WI38 (cell line): Measurements from ENCODE around the gene ABCF2.

Source experiments
- H3K4me3 ChIP-seq: 2 replicates; pipeline ENCODE4 v1.5.1; 2011; ENCODE audit warnings: low read depth, mild to moderate bottlenecking, control low read depth, low read length
- CTCF ChIP-seq: IDR thresholded peaks from 2 replicates; pipeline ENCODE4 v1.5.1; 2012; ENCODE audit warnings: low read depth, mild to moderate bottlenecking, control low read depth, low read length

Gene ABCF2

GRCh38 chr7:151212626-151213025 lies 14.4 kb downstream of the ABCF2 start:
- no peak overlapping the region for H3K4me3 ChIP-seq
- TF ChIP-seq CTCF, result no peak

GRCh38 chr7:151211155-151211772 lies 15.7 kb downstream of the ABCF2 start:
- no peak for TF ChIP-seq CTCF
- no peak overlapping the region for H3K4me3 ChIP-seq

GRCh38 chr7:151210087-151210854 lies 16.7 kb downstream of the ABCF2 start, which contains the start of gene H2BK1:
TSS of gene H2BK1 (minus strand) at chr7:151210488. CDS start at chr7:151210318, 170 bp downstream.
- H3K4me3 ChIP-seq, result no peak within 1 kb of the TSS
- TF ChIP-seq CTCF, result no peak

GRCh38 chr7:151209588-151209987 lies 17.4 kb downstream of the ABCF2 start:
- H3K4me3 ChIP-seq, result no peak overlapping the region
- no peak for TF ChIP-seq CTCF

- H3K4me3 ChIP-seq, result no peak overlapping the region
- no peak for TF ChIP-seq CTCF
These were observed 18.6 kb downstream of the ABCF2 start for GRCh38 chr7:151208253-151208862.

GRCh38 chr7:151207804-151208203 lies 19.2 kb downstream of the ABCF2 start:
- no peak overlapping the region for H3K4me3 ChIP-seq
- TF ChIP-seq CTCF, result no peak

- H3K4me3 ChIP-seq, result no peak overlapping the region
- TF ChIP-seq CTCF, result no peak
These were observed 19.7 kb downstream of the ABCF2 start for GRCh38 chr7:151207315-151207714.
